ENCODE results near the gene CDC5L.

The CDC5L gene

DNA sequence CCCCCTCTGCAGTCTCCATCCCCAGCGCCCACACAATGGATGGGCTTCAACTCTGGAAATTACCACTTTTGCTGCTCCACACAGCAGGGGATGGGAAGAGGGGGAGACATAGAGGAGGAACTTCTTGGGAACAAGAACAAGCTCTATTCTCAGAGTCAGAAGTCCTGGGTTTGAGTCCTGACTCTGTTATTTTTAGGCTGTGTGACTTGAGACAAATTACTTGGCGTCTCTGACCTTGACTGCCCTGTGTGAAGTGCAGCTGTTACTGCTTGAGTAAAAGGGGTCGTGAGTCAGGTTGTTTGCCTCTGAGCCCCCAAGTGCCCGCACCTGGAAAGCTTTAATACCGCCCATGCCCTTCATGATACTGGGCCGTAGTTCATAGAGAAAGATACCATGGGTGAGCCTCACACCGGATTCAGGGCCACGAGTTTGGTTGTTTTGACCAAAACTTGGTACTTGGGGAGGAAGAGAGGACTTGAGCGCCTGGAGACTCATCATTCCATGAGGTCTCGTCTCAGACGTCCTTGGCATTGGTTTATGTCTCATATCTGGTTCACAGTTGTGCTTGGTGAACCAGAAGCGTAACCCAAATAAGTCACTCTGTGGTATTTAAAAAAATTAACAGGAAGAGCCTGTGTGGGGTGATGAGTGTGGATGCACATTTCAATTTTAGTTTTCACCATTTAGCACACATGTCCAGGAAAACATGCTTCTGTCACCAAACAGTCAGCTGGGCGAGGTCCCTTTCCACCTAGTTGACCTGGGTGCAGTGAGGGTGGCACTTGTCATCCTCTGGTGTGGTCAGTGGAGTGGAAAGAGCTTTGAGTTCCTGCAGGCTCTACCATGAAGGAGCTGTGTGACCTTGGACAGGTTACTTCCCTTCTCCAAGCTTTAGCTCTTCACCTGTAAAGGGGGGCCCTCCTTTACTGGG lies 75.6 kb downstream of the CDC5L start:
- no peak for TF ChIP-seq NFRKB (IDR thresholded peaks at IDR 0.05)
- no peak for DNase-seq (ENCODE audit: extremely low spot score)
- ChIA-PET POLR2A (no interaction called here), CTCF (interaction anchor here (4.2 kb wide), 1 partner anchor 13 kb away, joined by 19 read pairs; no protein-coding TSS in a partner anchor)

DNA sequence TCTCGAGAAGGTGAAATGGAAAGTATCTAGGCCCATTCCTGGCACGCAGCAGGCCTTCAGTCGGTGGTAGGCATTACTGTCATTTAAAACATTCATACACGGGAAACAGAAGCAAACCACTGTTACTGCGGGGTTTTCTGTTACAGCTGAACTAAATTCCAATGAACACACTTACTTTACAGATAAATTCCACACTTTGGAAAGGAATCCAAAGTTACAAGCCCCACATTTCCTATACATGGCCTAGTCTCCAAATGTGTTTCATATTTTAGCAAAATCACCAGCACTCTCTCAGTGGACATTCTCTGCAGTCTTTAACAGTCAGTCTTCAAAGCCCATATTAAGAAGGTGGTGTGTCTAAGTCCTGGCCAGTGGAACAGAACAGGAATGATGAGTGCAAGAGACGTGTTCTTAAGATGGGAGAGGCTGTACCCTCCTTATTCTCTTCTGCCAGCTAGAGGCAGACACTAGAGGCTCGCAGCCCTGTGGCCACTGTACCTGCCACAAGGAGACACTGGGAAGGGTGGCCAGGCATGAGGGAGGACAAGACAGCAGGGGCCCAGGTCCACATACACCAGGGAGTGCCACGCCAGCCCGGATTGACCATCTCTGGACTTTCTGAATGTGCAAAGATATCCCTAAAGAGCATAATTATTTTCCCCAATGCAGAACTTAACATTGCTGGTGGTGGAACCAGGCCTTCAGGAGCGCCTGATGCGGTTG lies 76.4 kb downstream of the CDC5L start:
- TF ChIP-seq CTBP1 (IDR thresholded peaks at IDR 0.05; ENCODE audit: borderline replicate concordance): no peak
- no peak for TF ChIP-seq SP1 (IDR thresholded peaks at IDR 0.05)
- no peak for TF ChIP-seq FOXM1 (IDR thresholded peaks at IDR 0.05; ENCODE audit: borderline replicate concordance)
- TF ChIP-seq FOXA1 (IDR thresholded peaks at IDR 0.05): no peak
- TF ChIP-seq L3MBTL2 (conservative IDR thresholded peaks at IDR 0.05): no peak
- no peak for TF ChIP-seq NFRKB (IDR thresholded peaks at IDR 0.05)
- no peak for TF ChIP-seq BHLHE40 (IDR thresholded peaks at IDR 0.05; ENCODE audit: borderline replicate concordance)
- no peak for DNase-seq (ENCODE audit: extremely low spot score)
- CTCF ChIA-PET: interaction anchor here (0.6 to 4.2 kb wide), 2 partner anchors 12 to 182 kb away, joined by 7 to 19 read pairs; no protein-coding TSS in a partner anchor
- POLR2A ChIA-PET: no interaction called here

DNA sequence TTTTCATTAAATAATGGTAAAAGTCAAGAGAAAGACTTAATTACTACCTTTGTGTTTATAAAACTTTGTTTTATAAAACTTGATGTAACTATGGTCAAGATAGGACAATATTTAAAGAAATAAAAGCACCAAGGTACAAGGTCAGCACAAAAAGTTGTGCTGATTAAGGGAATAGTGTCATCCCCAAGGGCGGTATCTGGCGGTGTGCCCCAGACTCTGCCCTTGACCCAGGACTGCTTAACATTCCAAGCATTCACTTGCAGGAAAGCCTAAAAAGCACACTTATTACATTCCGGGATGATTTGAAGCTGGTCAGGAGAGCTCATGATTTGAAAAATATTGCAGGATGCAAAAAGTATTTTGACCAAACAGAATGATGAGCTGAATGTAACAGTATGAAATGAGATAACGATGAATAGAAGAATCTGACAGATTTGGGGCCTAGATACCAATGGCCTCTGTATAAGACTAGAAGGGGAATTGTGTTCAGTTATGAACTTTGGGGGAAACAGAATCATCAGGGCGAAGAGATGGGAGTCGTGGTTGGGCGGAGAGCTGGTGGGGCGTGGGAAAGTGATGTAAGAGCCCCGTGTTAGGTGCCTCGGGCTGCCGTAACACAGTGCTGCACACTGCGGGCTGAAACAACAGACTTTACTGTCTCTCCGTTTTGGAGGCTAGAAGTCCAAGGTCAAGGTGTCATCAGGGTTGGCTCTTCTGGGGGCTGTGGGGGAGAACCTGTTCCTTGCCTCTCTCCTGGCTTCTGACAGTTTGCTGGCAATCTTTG lies 77.2 kb downstream of the CDC5L start:
- ChIA-PET POLR2A (interaction anchor here (1.1 kb wide), 1 partner anchor 8 kb away, joined by 3 read pairs; no protein-coding TSS in a partner anchor), CTCF (interaction anchor here (0.6 to 4.2 kb wide), 4 partner anchors 8 to 181 kb away, joined by 3 to 19 read pairs (median 6); no protein-coding TSS in a partner anchor)
- TF ChIP-seq FOXA1 (IDR thresholded peaks at IDR 0.05): no peak
- no peak for TF ChIP-seq NFRKB (IDR thresholded peaks at IDR 0.05)
- TF ChIP-seq, protein P1, sequence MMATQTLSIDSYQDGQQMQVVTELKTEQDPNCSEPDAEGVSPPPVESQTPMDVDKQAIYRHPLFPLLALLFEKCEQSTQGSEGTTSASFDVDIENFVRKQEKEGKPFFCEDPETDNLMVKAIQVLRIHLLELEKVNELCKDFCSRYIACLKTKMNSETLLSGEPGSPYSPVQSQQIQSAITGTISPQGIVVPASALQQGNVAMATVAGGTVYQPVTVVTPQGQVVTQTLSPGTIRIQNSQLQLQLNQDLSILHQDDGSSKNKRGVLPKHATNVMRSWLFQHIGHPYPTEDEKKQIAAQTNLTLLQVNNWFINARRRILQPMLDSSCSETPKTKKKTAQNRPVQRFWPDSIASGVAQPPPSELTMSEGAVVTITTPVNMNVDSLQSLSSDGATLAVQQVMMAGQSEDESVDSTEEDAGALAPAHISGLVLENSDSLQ (IDR thresholded peaks at IDR 0.05): no peak
- TF ChIP-seq L3MBTL2 (conservative IDR thresholded peaks at IDR 0.05): no peak
- no peak for DNase-seq (ENCODE audit: extremely low spot score)

GRCh38 chr6:44466955-44467354 lies 79.4 kb downstream of the CDC5L start:
- ChIA-PET POLR2A (no interaction called here), CTCF (interaction anchor here (1.9 kb wide), 1 partner anchor 10 kb away, joined by 5 read pairs; no protein-coding TSS in a partner anchor)
- no peak for DNase-seq (ENCODE audit: extremely low spot score)

DNA sequence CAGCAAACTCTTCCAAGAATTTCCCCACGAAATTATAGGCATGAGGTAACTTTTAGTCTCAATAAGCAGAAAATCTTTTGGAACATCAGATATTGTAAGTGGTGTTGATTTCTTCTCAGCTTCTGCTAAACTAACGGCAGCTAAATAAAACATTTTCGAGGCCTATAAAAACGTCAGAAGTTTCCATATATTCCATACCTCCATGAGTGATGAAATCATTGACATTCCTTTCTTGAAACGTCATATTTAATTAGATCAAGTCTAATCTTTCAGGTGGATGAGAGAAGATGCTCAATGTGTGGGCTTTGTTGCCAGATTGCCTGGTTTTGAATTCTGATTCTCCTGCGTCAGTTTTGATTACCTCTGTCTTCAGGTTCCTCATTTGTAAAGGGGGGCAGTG lies 81.3 kb downstream of the CDC5L start:
- ChIA-PET CTCF (interaction anchor here (0.6 to 1.6 kb wide), 9 partner anchors 8 to 377 kb away, joined by 3 to 10 read pairs (median 3); no protein-coding TSS in a partner anchor), POLR2A (no interaction called here)
- no peak for DNase-seq (ENCODE audit: extremely low spot score)
- TF ChIP-seq SP1 (IDR thresholded peaks at IDR 0.05) (no peak), FOXA1 (IDR thresholded peaks at IDR 0.05) (no peak), BHLHE40 (IDR thresholded peaks at IDR 0.05; ENCODE audit: borderline replicate concordance) (no peak), ARNT (IDR thresholded peaks at IDR 0.05) (no peak), L3MBTL2 (conservative IDR thresholded peaks at IDR 0.05) (no peak), HDGF (IDR thresholded peaks at IDR 0.05; ENCODE audit: borderline replicate concordance) (no peak), CTBP1 (IDR thresholded peaks at IDR 0.05; ENCODE audit: borderline replicate concordance) (no peak), TARDBP (IDR thresholded peaks at IDR 0.05) (no peak), SUZ12 (IDR thresholded peaks at IDR 0.05) (no peak), NFRKB (IDR thresholded peaks at IDR 0.05) (no peak), LEF1 (IDR thresholded peaks at IDR 0.05; ENCODE audit: borderline replicate concordance) (no peak), ELF4 (IDR thresholded peaks at IDR 0.05) (no peak), FOXM1 (IDR thresholded peaks at IDR 0.05; ENCODE audit: borderline replicate concordance) (no peak), FOXK2 (IDR thresholded peaks at IDR 0.05) (no peak), ZNF384 (IDR thresholded peaks at IDR 0.05) (no peak)
- TF ChIP-seq, protein P1 (IDR thresholded peaks at IDR 0.05): no peak; the same call in 1 of the 2 replicates

More at GRCh38 chr6:44466955-44467354, 79.4 kb downstream of the CDC5L start:
- no peak for TF ChIP-seq SUZ12 (IDR thresholded peaks at IDR 0.05)
- TF ChIP-seq TARDBP (IDR thresholded peaks at IDR 0.05): no peak
- no peak for TF ChIP-seq BHLHE40 (IDR thresholded peaks at IDR 0.05; ENCODE audit: borderline replicate concordance)

- CTCF ChIA-PET: interaction anchor here (0.7 to 1.6 kb wide), 18 partner anchors 8 to 1453 kb away, joined by 3 to 10 read pairs (median 4); no protein-coding TSS in a partner anchor
- no peak for TF ChIP-seq BHLHE40 (IDR thresholded peaks at IDR 0.05; ENCODE audit: borderline replicate concordance)
- TF ChIP-seq NFRKB (IDR thresholded peaks at IDR 0.05): no peak
- no peak for TF ChIP-seq SP1 (IDR thresholded peaks at IDR 0.05)
- no peak for DNase-seq (ENCODE audit: extremely low spot score)
- POLR2A ChIA-PET: no interaction called here
These were observed 82.6 kb downstream of the CDC5L start for GRCh38 chr6:44470115-44470464.

Measured in HEK293T (cell line).